DOHH2 (cell line): Measurements from ENCODE around the gene WWOX.

Experiments used
- H3F3A ChIP-seq: fragments of 200-600 bp; sonication (generic), shearing (Covaris generic); 2 replicates; pipeline ENCODE4 v1.6.0; 2016; ENCODE audit warnings: antibody characterized with exemption, mild to moderate bottlenecking; ENCODE audit not compliant: control insufficient read depth, insufficient read depth
- H3K27ac ChIP-seq: fragments of 200-600 bp; sonication (generic); 2 replicates; pipeline ENCODE4 v1.5.1; 2014; ENCODE audit warnings: low read depth, mild to moderate bottlenecking, low read length, moderate library complexity
- H3K27me3 ChIP-seq: fragments of 200-600 bp; sonication (generic); 2 replicates; pipeline ENCODE4 v1.6.1; 2014; ENCODE audit warnings: mild to moderate bottlenecking, low read length, mixed read lengths; ENCODE audit not compliant: control insufficient read depth
- H3K36me3 ChIP-seq: fragments of 200-600 bp; sonication (generic); 2 replicates; pipeline ENCODE4 v1.6.1; 2014; ENCODE audit warnings: mild to moderate bottlenecking, low read length, moderate library complexity, mixed read lengths; ENCODE audit not compliant: control insufficient read depth
- H3K4me1 ChIP-seq: fragments of 200-600 bp; sonication (generic); 2 replicates; pipeline ENCODE4 v1.6.1; 2014; ENCODE audit warnings: mild to moderate bottlenecking, low read length, mixed read lengths; ENCODE audit not compliant: control insufficient read depth
- H3K4me2 ChIP-seq: fragments of 200-600 bp; sonication (generic); 2 replicates; pipeline ENCODE4 v1.6.0; 2014; ENCODE audit warnings: mild to moderate bottlenecking, low read length, moderate library complexity
- H3K4me3 ChIP-seq: fragments of 200-600 bp; sonication (generic); 2 replicates; pipeline ENCODE4 v1.5.1; 2014; ENCODE audit warnings: mild to moderate bottlenecking, low read length, mixed read lengths
- H3K79me2 ChIP-seq: fragments of 200-600 bp; sonication (generic); 2 replicates; pipeline ENCODE4 v1.6.1; 2014; ENCODE audit warnings: mild to moderate bottlenecking, low read length, mixed read lengths; ENCODE audit not compliant: control insufficient read depth
- H3K9me2 ChIP-seq: fragments of 200-600 bp; sonication (generic); replicated peaks from 2 replicates; pipeline ENCODE4 v1.6.1; 2014; ENCODE audit warnings: mild to moderate bottlenecking, low read length, mixed read lengths; ENCODE audit not compliant: control insufficient read depth
- H3K9me3 ChIP-seq: fragments of 200-600 bp; sonication (generic); 2 replicates; pipeline ENCODE4 v1.6.1; 2014; ENCODE audit warnings: antibody characterized with exemption, low read length, mixed read lengths; ENCODE audit not compliant: control insufficient read depth, insufficient read depth
- H4K20me1 ChIP-seq: fragments of 200-600 bp; sonication (generic); 2 replicates; pipeline ENCODE4 v1.6.0; 2014; ENCODE audit warnings: low read depth, mild to moderate bottlenecking, antibody characterized with exemption, low read length, moderate library complexity; ENCODE audit not compliant: control insufficient read depth, insufficient read depth
- EZH2phosphoT487 ChIP-seq: fragments of 200-600 bp; sonication (generic); IDR thresholded peaks from 2 replicates; pipeline ENCODE4 v1.6.1; 2017; ENCODE audit warnings: borderline replicate concordance, mild to moderate bottlenecking, antibody characterized with exemption, low read length, moderate library complexity, mixed read lengths
- TF ChIP-seq, protein P1 (sequence below): fragments of 200-600 bp; sonication (generic); IDR thresholded peaks from one replicate; pipeline ENCODE4 v1.5.1; 2014; ENCODE audit warnings: antibody characterized with exemption, mild to moderate bottlenecking, low read depth, low read length; ENCODE audit not compliant: poor library complexity, severe bottlenecking

The WWOX gene

DNA sequence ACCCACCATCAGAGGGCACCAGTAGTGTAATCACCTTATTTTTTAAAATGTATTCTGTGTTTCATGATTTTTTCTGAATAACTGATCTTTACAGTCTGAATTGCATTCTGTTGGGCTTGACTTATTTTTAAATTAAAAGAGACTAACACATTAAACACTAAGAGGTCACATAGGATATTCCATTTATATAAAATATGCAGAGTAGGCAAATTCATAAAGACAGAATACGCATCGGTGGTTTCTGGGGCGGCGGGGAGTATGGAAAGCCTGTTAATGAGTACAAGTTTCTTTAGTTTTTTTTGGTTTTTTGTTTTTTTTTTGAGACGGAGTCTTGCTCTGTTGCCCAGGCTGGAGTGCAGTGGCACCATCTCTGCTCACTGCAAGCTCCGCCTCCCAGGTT, 366.3 kb downstream of the WWOX start:
- Histone ChIP-seq H3K4me3 (no peak overlapping the region), H3K9me3 (no peaks in the 10 kb centered on the region), H3K4me1 (no peaks in the 10 kb centered on the region), H3K9me2 (no peaks in the 10 kb centered on the region), H3K4me2 (no peak overlapping the region), H3K27me3 (no peaks in the 10 kb centered on the region), H3K79me2 (no peaks in the 10 kb centered on the region), H3F3A (no peaks in the 10 kb centered on the region), H4K20me1 (no peaks in the 10 kb centered on the region), H3K36me3 (no peaks in the 10 kb centered on the region), H3K27ac (no peak overlapping the region)
- TF ChIP-seq, protein P1, sequence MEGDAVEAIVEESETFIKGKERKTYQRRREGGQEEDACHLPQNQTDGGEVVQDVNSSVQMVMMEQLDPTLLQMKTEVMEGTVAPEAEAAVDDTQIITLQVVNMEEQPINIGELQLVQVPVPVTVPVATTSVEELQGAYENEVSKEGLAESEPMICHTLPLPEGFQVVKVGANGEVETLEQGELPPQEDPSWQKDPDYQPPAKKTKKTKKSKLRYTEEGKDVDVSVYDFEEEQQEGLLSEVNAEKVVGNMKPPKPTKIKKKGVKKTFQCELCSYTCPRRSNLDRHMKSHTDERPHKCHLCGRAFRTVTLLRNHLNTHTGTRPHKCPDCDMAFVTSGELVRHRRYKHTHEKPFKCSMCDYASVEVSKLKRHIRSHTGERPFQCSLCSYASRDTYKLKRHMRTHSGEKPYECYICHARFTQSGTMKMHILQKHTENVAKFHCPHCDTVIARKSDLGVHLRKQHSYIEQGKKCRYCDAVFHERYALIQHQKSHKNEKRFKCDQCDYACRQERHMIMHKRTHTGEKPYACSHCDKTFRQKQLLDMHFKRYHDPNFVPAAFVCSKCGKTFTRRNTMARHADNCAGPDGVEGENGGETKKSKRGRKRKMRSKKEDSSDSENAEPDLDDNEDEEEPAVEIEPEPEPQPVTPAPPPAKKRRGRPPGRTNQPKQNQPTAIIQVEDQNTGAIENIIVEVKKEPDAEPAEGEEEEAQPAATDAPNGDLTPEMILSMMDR = no peak
- no peak for TF ChIP-seq EZH2phosphoT487

DNA sequence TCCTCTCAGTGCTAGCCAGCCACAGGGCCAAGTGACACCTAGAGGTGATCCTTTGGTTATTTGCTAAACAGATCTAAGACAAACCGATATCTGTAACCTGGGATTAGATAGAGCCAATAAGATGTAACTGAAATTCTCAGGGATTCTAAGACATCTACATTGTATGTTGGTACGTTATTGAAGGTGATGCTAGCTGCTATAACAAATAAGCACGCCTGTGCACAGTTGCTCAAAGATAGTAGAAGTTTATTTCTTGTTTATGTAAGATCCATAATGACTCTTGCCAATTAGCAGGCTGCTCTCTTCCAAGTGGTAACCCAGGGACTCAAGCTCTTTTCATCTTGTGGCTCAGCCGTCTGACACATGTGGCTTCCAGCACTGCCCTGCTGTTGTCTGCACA, 370.3 kb downstream of the WWOX start:
- Histone ChIP-seq H3K27ac (no peak overlapping the region), H3K36me3 (no peaks in the 10 kb centered on the region), H3K9me3 (no peaks in the 10 kb centered on the region), H3K4me2 (no peak overlapping the region), H4K20me1 (no peaks in the 10 kb centered on the region), H3K4me3 (no peak overlapping the region), H3F3A (no peaks in the 10 kb centered on the region), H3K79me2 (no peaks in the 10 kb centered on the region), H3K9me2 (no peaks in the 10 kb centered on the region), H3K27me3 (no peaks in the 10 kb centered on the region), H3K4me1 (no peaks in the 10 kb centered on the region)
- TF ChIP-seq, protein P1 = no peak
- TF ChIP-seq EZH2phosphoT487 = no peak

DNA sequence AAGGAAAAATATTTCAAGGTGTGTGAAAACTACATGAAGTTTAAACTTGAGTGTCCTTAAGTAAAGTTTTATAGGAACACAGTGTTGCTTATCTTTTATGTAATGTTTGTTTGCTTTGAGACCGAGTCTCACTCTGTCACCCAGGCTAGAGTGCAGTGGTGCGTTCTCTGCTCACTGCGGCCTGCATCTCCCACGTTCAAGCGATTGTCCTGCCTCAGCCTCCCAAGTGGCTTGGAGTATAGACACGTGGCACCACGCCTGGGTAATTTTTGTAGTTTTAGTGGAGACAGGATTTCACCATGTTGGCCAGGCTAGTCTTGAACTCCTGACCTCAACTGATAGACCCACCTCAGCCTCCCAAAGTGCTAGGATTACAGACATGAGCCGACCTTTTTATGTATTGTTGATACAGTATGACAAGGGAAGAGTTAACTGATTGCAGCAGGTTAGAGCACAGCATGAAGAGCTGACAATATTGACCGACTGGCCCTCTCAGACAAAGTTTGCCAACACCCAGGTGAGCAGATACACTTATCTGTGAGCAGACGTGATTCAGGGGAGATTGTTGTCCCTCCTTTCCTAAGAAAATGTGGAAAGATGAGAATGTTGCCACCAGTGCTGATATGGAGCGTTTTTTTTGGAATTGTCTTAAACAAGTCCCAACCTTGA, 373.7 kb downstream of the WWOX start:
- TF ChIP-seq, protein P1 = no peak
- no peak for TF ChIP-seq EZH2phosphoT487
- H3K27ac ChIP-seq = no peak overlapping the region
- no peak overlapping the region for H3K4me3 ChIP-seq
- H3K4me2 ChIP-seq = no peak overlapping the region
- no peaks in the 10 kb centered on the region for H4K20me1 ChIP-seq
- no peaks in the 10 kb centered on the region for H3K79me2 ChIP-seq
- no peaks in the 10 kb centered on the region for H3K4me1 ChIP-seq
- no peaks in the 10 kb centered on the region for H3K36me3 ChIP-seq
- H3K9me3 ChIP-seq = no peaks in the 10 kb centered on the region
- no peaks in the 10 kb centered on the region for H3K27me3 ChIP-seq
- no peaks in the 10 kb centered on the region for H3F3A ChIP-seq
- no peaks in the 10 kb centered on the region for H3K9me2 ChIP-seq
